Adrenal gland (tissue), 5 donors: ENCODE measurements around the gene SLC35F1.

Experiments used
- CTCF ChIP-seq, 6 experiments: fragments of 450-650 bp in 4 of 6; fragments of 200-600 bp in 2 of 6; sonication (generic) in 1 of 6; IDR thresholded peaks; 1 replicate in 5 of 6; 2 replicates in 1 of 6; pipeline versions ENCODE4 v1.5.1 to v1.8.0; 2016 to 2021; ENCODE audit warnings: antibody characterized with exemption in 6 of 6, mild to moderate bottlenecking in 2 of 6, moderate library complexity in 1 of 6
- POLR2A ChIP-seq, 2 donors: fragments of 450-650 bp; IDR thresholded peaks; one replicate each; pipeline ENCODE4 v1.6.1; 2017; ENCODE audit warnings: antibody characterized with exemption in 2 of 2, mild to moderate bottlenecking in 2 of 2, moderate library complexity in 1 of 2
- donor health status: DM: no; HTN: no; CAD: no.

DNA sequence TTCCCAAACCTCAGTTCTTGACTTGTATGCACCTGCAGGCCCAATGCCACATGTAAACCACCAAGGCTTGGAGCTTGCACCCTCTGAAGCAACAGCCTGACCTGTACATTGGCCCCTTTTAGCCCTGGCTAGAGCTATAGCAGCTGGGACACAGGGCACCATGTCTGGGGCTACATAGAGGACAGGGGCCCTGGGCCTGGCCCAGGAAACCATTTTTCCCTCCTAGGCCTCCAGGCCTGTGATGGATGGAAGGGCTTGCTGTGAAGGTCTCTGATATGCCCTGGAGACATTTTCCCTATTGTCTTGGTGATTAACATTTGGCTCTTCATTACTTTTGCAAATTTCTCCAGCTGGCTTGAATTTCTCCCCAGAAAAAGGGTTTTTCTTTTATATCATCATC is 64.6 kb downstream of the SLC35F1 start:
- TF ChIP-seq CTCF (IDR thresholded peaks at IDR 0.05) (no peak), POLR2A (IDR thresholded peaks at IDR 0.05) (no peak)
